ENCODE results near the gene PIP4P1.
"Not testable (repeated sequence)": the region's sequence is repeated elsewhere in the genome, so short reads cannot be mapped to it uniquely, and the experiment has no call there.

The PIP4P1 gene

DNA sequence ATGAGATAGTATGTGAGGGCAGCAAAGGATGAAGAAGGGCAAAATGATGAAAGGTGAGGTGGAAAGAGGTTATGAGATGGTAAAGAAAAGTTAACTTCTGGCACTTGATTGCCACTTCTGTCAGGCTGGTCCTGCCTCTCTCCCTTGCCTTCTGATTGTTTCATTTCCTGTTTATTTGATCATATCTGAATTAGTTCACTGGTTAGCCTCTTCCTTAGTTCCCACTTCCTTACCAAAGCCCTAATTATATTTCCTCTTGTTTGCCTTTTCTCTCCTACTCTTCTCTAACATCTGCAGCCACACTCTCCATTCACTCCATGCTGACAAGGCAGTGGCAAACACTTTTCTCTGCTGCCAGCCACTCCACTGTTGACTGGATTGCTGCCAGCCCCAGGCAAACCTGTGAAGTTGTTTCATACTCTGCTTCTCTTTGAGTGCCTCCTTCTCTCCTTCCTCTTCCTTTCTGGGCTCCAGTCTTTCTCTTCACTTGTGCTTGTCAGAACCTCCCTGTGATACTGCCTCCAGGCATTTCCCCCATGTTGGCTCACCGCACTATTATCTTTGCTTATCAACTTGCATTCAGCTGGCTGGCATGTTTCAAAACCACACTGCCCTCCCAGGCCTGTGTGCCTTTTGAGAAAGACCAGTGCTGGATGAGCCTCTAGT lies 16.1 kb upstream of the PIP4P1 start:
- in situ Hi-C loops (cut with MboI; ENCODE audit: low sequenced_read_pairs) = no loop called here

GRCh38 chr14:20476776-20477175 lies 15.5 kb upstream of the PIP4P1 start:
- in situ Hi-C loops (cut with MboI; ENCODE audit: low sequenced_read_pairs) = no loop called here

- in situ Hi-C loops (cut with MboI; ENCODE audit: low sequenced_read_pairs) = no loop called here
Observed at GRCh38 chr14:20472536-20473169, 11.4 kb upstream of the PIP4P1 start.

DNA sequence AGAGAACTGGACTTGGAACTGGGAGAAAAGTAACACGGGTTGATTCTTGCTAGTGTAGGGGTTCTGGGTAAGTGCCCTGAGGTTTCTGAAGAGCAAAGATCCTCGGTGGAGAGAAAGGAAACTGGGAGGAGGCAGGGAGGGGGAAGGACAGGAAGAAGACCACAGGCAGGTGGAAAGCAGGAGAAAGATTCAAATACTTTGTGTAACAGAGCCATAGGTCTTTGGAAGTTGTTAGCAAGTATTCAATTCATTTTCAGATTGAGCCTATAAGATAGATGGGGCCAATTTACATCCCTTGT lies 9.3 kb upstream of the PIP4P1 start:
- in situ Hi-C loops (cut with MboI; ENCODE audit: low sequenced_read_pairs) = no loop called here

DNA sequence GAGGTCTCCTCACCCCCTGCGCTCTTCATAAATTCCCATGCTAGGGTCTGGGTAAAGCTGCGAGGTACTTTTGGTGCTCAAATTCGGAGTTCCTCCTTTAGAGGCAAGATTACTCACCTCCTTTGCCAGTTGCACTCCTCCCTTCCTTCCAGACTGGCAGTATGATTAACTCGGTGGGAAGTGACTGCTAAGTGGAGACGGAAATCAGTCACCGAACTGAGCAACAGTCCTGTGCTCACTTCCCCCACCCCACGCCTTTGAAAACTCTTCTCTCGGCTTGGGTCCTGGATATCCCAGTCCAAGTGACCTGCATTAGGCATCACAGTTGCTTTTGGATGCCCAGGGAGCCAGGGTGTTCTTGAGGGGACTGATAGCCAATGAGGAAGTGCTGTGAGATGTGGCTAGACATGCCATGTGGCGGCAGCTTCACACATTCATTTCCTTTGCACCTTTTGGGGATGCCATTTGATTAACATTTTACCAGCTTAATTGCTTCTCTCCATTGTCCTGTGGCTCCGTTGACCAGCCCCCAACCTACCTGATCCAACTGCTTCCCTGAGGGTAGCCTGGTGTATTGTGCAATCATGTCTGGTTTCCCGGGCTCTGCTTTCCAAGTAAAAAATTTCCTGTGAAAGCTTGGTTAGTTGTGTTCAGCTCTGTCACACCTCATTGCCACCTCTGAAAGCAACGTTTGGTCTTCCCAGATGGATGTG lies 8.8 kb upstream of the PIP4P1 start:
- in situ Hi-C loops (cut with MboI; ENCODE audit: low sequenced_read_pairs) = no loop called here

- in situ Hi-C loops (cut with MboI; ENCODE audit: low sequenced_read_pairs) = no loop called here
Observed at GRCh38 chr14:20469242-20469889, 8.1 kb upstream of the PIP4P1 start, which contains the start of gene PNP. Gene PNP, plus strand, starts transcription at chr14:20469406. Its CDS starts 119 bp downstream, at chr14:20469525.

DNA sequence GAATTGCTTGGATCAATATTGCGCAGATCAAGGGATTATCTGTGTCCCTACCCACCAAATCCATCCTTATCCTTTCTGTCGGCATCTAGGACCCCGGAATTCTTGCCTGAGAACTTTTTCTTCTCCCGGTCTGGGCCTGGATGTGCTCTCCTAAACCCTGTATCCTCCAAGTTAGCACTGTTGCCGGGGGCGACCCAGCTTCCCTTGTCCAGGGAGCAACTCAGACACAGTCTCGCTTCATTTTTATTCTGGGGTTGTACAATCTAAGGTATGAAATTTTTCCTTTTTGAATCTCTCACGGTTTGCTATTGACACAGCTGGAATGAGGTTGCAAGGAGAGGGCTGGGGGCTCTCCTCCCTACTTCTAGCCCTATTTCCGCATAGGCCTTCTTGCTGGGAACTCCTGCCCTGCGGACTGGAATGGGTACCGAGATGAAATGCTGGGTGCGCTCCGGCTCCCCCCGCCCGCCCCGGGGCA lies 7.6 kb upstream of the PIP4P1 start:
- in situ Hi-C loops (cut with MboI; ENCODE audit: low sequenced_read_pairs) = no loop called here

GRCh38 chr14:20460458-20461224 lies 593 bp downstream of the PIP4P1 start:
- in situ Hi-C loops (cut with MboI; ENCODE audit: low sequenced_read_pairs) = loop anchor here (5.0 kb wide), 1 partner anchor 43 kb away; no protein-coding TSS in a partner anchor

DNA sequence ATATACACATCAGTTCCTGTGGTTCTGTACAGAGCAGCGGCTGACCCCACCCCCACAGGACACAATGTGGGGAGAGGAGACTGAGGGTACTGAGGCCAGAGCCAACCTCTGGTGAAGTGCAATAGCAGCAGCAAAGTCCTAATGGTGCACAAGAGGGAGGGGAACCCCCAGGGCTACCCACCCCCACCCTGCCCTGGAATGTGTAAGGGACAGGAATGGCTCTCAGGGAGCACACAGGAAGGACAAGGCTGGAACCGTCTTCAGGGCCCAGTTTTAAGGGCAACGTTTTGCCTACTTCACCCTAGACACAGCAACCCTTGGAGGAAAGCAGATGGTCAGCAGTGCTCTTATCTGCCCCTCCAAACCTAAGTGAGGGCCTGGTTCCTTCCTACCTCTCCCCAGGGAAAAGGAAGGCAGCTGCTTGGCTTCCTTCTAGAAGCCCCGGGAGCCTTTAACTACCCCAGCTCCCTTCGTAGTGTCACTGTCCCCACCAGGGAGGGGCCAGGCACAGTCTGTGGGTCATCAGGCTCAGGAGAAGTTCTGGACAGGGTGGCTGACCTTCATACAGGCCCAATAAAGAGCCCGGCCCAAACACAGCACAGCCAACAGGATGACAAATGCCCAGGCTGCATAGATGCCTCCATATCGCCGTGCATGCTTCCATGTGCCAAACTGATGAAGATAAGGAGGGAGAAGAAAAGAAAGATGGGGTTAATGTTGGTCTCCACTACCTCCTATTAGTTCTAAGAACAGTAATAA lies 3.0 kb downstream of the PIP4P1 start:
- in situ Hi-C loops (cut with MboI; ENCODE audit: low sequenced_read_pairs) = no loop called here

- in situ Hi-C loops (cut with MboI; ENCODE audit: low sequenced_read_pairs) = no loop called here
Observed at GRCh38 chr14:20456971-20457370, 4.3 kb downstream of the PIP4P1 start.

DNA sequence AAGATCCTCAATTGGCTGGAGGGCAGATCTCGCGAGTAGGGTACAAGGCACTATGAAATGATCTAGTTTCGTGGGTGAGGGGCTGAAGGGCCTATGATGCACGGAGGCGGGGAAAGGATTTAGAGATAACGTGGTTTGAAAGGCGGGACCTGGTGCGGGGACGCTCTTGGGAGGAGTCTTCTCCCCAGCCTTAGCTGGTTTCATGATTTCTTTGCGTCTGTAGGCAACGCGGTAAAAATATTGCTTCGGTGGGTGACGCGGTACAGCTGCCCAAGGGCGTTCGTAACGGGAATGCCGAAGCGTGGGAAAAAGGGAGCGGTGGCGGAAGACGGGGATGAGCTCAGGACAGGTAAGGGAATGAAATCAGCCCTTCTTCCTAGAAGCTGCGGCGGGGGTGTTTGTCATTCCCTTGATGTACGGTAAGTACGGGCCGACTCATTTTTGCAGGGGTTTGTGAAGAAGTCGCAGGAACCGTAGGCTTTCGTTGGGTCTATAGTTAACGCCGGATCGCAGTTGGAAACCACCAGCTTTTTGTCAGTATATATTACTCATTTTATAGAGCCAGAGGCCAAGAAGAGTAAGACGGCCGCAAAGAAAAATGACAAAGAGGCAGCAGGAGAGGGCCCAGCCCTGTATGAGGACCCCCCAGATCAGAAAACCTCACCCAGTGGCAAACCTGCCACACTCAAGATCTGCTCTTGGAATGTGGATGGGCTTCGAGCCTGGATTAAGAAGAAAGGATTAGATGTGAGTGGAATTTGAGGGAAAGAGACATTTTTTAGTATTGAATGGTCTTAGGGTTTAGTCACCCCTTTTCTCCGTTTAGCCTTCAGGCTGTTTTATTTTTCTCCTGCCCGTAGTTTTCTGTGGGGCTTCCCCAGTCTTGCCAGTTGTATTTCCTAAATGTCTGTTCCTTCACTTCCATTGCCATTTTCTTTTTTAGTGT lies 5.6 kb downstream of the PIP4P1 start:
- in situ Hi-C loops (cut with MboI; ENCODE audit: low sequenced_read_pairs) = no loop called here

- in situ Hi-C loops (cut with MboI; ENCODE audit: low sequenced_read_pairs) = no loop called here
Observed at GRCh38 chr14:20454516-20455354, 6.5 kb downstream of the PIP4P1 start, which contains the start of the genes APEX1 and OSGEP. Gene APEX1, plus strand, starts transcription at chr14:20455226. Its CDS starts 420 bp downstream, at chr14:20455646. Gene OSGEP, minus strand, starts transcription at chr14:20454812. Its CDS starts 129 bp downstream, at chr14:20454683.

DNA sequence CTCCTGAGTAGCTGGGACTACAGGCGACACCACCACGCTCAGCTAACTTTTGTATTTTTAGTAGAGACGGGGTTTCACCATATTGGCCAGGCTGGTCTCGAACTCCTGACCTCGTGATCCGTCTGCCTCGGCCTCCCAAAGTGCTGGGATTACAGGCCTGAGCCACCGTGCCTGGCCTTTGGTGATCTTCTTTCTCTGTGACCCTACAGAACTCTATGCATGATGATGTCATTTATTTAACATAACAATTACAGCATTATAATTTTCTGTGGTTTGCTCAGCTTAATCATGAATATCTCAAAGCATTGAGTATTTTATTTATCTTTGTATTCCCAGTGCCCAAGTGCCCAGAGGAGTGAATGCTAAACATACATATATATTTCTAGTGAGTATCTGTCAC lies 8.4 kb downstream of the PIP4P1 start:
- in situ Hi-C loops (cut with MboI; ENCODE audit: low sequenced_read_pairs) = not testable (repeated sequence)

DNA sequence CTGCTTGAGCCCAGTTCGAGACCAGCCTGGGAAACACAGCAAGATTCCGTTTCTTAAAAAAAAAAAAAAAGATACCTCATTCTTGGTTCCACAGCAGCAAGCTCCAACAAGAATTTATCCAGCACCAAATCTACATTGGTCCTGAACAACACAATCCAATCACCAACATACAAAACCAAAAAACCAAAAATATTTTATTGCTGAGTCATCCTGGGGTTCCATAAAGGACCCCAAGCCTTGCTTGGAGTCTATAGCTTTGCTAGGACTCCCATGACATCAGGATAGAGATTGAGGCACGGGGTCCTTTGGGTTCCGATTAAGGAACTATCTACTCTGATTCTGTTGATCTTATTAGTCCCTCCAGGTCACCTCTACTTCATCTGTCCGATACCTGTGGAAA lies 14.3 kb downstream of the PIP4P1 start:
- in situ Hi-C loops (cut with MboI; ENCODE audit: low sequenced_read_pairs) = no loop called here

DNA sequence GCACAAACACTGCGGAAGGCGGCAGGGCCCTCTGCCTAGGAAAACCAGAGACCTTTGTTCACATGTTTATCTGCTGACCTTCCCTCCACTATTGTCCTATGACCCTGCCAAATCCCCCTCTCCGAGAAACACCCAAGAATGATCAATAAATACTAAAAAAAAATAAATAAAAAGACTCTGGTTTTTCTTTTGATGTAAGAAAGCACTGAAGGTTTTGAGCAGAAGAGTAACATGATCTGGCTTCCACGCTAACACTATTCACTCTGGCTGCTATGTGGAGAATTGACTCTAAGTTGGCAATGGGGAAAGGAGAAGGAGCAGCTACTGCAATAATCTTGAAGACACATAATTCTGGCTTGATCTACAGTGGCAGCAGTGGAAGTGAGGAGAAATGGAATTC lies 17.6 kb downstream of the PIP4P1 start:
- in situ Hi-C loops (cut with MboI; ENCODE audit: low sequenced_read_pairs) = not testable (repeated sequence)

- in situ Hi-C loops (cut with MboI; ENCODE audit: low sequenced_read_pairs) = no loop called here
Observed at GRCh38 chr14:20441461-20441860, 19.8 kb downstream of the PIP4P1 start.

GRCh38 chr14:20440882-20441281 lies 20.4 kb downstream of the PIP4P1 start:
- in situ Hi-C loops (cut with MboI; ENCODE audit: low sequenced_read_pairs) = no loop called here

DNA sequence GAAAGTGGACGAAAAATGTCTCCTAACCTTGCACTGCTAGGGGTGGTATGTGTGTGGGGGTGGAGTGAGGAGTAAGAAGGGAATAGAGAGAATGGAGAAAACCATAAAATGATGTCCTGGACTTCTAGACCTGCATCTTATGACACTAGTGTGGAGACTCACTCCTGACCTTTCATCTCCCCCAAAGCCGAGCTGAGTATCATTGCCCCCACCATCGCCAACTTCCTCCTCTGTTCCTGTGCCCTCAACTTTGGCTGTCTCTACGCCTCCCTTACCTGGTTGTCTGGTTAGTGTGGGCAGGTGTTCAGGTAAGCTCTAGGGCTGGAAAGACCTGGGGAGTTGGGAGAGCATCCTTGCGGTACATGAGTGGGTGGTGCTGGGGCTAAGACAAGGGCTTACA lies 20.8 kb downstream of the PIP4P1 start:
- in situ Hi-C loops (cut with MboI; ENCODE audit: low sequenced_read_pairs) = no loop called here
